Erythroblast (primary cell): Measurements from ENCODE around the gene ACSBG1.
A peak's percentile ranks its signal among the peaks of the same experiment; 100 is the strongest.

Experiments used
- GATA1 ChIP-seq: IDR thresholded peaks from 2 replicates; pipeline ENCODE4 v1.6.1; 2011; ENCODE audit warnings: low read depth, mild to moderate bottlenecking, control low read depth, low read length, moderate library complexity
- POLR2A ChIP-seq: IDR thresholded peaks from 2 replicates; pipeline ENCODE4 v1.6.1; 2011; ENCODE audit warnings: mild to moderate bottlenecking, low read length

DNA sequence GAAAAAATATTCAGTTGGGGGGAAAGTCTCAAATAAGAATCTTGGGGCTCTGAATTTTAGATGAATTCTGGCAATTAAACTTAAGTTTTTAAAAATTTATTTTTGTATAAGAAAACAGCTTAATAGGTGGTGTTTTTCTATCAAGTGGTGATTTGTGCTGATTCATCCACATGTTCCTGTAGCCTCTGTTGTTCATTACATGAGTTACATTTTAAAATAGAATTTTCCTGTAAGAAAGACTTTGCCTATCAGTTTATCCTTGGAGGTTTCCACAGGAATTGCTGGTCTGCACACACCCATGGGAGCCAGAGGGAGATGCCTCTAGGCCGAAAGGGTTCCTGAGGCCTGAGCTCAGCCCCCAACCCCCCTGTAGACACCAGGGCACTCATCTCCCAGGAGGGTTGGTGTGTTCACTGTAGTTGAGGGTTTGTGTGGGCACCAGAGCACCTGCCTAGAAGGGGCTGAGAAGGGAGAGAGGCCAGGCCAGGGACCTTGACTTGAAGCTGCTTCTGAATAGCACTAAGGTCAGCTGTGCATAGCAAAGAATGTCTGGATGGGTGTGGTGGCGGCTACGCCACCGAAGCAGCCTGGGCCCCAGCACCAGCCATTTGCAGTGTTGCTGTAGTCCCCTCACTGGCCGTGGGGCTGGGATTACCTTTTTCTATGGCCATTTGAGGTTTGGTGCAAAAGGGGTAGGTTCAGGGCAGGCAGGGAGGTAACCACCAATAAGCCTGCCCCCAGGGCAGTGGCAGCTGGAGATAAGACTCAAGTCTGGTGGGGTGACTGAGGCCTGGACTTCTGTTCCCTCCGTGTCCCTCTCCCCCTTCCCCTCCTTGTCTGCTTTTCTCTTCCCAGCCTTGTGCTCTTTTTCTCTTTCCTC is 41.9 kb upstream of the ACSBG1 start:
- TF ChIP-seq POLR2A (peak; percentile 63), GATA1 (peak; percentile 22)
